Vagina (tissue), 2 donors: ENCODE results near the gene JAKMIP1.

Experiments used
- CTCF ChIP-seq, 3 experiments: fragments of 450-650 bp in 2 of 3; fragments of 200-600 bp in 1 of 3; sonication (generic) in 1 of 3; IDR thresholded peaks; one replicate each; pipeline ENCODE4 v1.5.1; 2017 to 2019; ENCODE audit warnings: antibody characterized with exemption in 3 of 3, mild to moderate bottlenecking in 2 of 3, moderate library complexity in 2 of 3
- POLR2AphosphoS5 ChIP-seq, 2 donors: sonication (generic); formaldehyde crosslinking; IDR thresholded peaks; one replicate each; pipeline ENCODE4 v1.9.0; 2017; ENCODE audit warnings: antibody characterized with exemption in 2 of 2, mild to moderate bottlenecking in 2 of 2, low read depth in 1 of 2; ENCODE audit not compliant: insufficient read depth in 1 of 2

- TF ChIP-seq CTCF (IDR thresholded peaks at IDR 0.05) (no peak), POLR2AphosphoS5 (IDR thresholded peaks at IDR 0.05; ENCODE audit: insufficient read depth in 1 of 2, low read depth in 1 of 2) (no peak)
These were observed 4.0 kb downstream of the JAKMIP1 start for GRCh38 chr4:6196324-6196723.
